Parathyroid adenoma (tissue), 2 donors: ENCODE results near the gene DOK1.

Experiments used
- H2AFZ ChIP-seq: fragments of 300-600 bp; sonication (generic); one replicate; pipeline ENCODE4 v1.7.0; 2017; ENCODE audit warnings: antibody characterized with exemption, mild to moderate bottlenecking
- H3K27ac ChIP-seq: fragments of 300-600 bp; sonication (generic); one replicate; pipeline ENCODE4 v1.7.0; 2017
- H3K27me3 ChIP-seq: fragments of 300-600 bp; sonication (generic); one replicate; pipeline ENCODE4 v1.7.0; 2017; ENCODE audit warnings: low read length; ENCODE audit not compliant: control insufficient read depth, insufficient read depth
- H3K36me3 ChIP-seq: fragments of 300-600 bp; sonication (generic); one replicate; pipeline ENCODE4 v1.7.0; 2017; ENCODE audit warnings: low read length; ENCODE audit not compliant: control insufficient read depth, insufficient read depth
- H3K4me1 ChIP-seq: fragments of 300-600 bp; sonication (generic); one replicate; pipeline ENCODE4 v1.7.0; 2017; ENCODE audit warnings: control low read depth
- H3K4me2 ChIP-seq: fragments of 300-600 bp; sonication (generic); one replicate; pipeline ENCODE4 v1.7.0; 2017; ENCODE audit warnings: low read length
- H3K4me3 ChIP-seq: fragments of 300-600 bp; sonication (generic); one replicate; pipeline ENCODE4 v1.7.0; 2017; ENCODE audit warnings: low read depth, low read length
- H3K79me2 ChIP-seq: fragments of 300-600 bp; sonication (generic); one replicate; pipeline ENCODE4 v1.7.0; 2017; ENCODE audit warnings: control low read depth
- H3K9ac ChIP-seq: fragments of 300-600 bp; sonication (generic); one replicate; pipeline ENCODE4 v1.7.0; 2017; ENCODE audit warnings: mild to moderate bottlenecking
- H3K9me3 ChIP-seq: fragments of 300-600 bp; sonication (generic); one replicate; pipeline ENCODE4 v1.7.0; 2017; ENCODE audit warnings: low read length; ENCODE audit not compliant: control insufficient read depth
- CTCF ChIP-seq: fragments of 300-600 bp; sonication (generic); IDR thresholded peaks from one replicate; pipeline ENCODE4 v1.7.0; 2017; ENCODE audit warnings: antibody characterized with exemption, mild to moderate bottlenecking
- donor health status: primary hyperparathyroidism.

DOK1 gene

GRCh38 chr2:74542978-74543377 lies 11.5 kb upstream of the DOK1 start:
- no peaks in the 10 kb centered on the region for H3K27me3 ChIP-seq
- H3K9me3 ChIP-seq = no peaks in the 10 kb centered on the region
- H3K27ac ChIP-seq = no peak overlapping the region
- H3K79me2 ChIP-seq = no peaks in the 10 kb centered on the region
- H3K4me1 ChIP-seq = no peaks in the 10 kb centered on the region
- H3K4me3 ChIP-seq = no peak overlapping the region
- no peak for TF ChIP-seq CTCF
- no peak overlapping the region for H3K9ac ChIP-seq
- H3K36me3 ChIP-seq = no peaks in the 10 kb centered on the region
- no peak overlapping the region for H2AFZ ChIP-seq
- H3K4me2 ChIP-seq = no peak overlapping the region

- Histone ChIP-seq H2AFZ (no peak overlapping the region), H3K9me3 (no peaks in the 10 kb centered on the region)
These were observed 9.9 kb upstream of the DOK1 start for GRCh38 chr2:74544634-74545033.

GRCh38 chr2:74546004-74546403 lies 8.5 kb upstream of the DOK1 start:
- Histone ChIP-seq H3K36me3 (no peaks in the 10 kb centered on the region), H3K79me2 (no peaks in the 10 kb centered on the region), H3K4me1 (peaks cover 10% of the 10 kb centered on the region), H3K9ac (no peak overlapping the region), H3K27ac (no peak overlapping the region), H2AFZ (no peak overlapping the region), H3K27me3 (no peaks in the 10 kb centered on the region), H3K4me2 (no peak overlapping the region), H3K9me3 (no peaks in the 10 kb centered on the region), H3K4me3 (no peak overlapping the region)
- TF ChIP-seq CTCF = no peak

More at GRCh38 chr2:74544634-74545033, 9.9 kb upstream of the DOK1 start:
- Histone ChIP-seq H3K27ac (no peak overlapping the region), H3K36me3 (no peaks in the 10 kb centered on the region), H3K79me2 (no peaks in the 10 kb centered on the region), H3K9ac (no peak overlapping the region), H3K27me3 (no peaks in the 10 kb centered on the region), H3K4me3 (no peak overlapping the region), H3K4me1 (peaks cover 4% of the 10 kb centered on the region), H3K4me2 (no peak overlapping the region)
- no peak for TF ChIP-seq CTCF

GRCh38 chr2:74548285-74548899 lies 6.1 kb upstream of the DOK1 start:
- H2AFZ ChIP-seq = peak overlapping the region; percentile 86
- no peak overlapping the region for H3K9ac ChIP-seq
- H3K27me3 ChIP-seq = no peaks in the 10 kb centered on the region
- TF ChIP-seq CTCF = no peak
- H3K4me3 ChIP-seq = peak overlapping the region; percentile 69
- peaks cover 10% of the 10 kb centered on the region for H3K4me1 ChIP-seq
- H3K36me3 ChIP-seq = no peaks in the 10 kb centered on the region
- no peaks in the 10 kb centered on the region for H3K79me2 ChIP-seq
- H3K9me3 ChIP-seq = no peaks in the 10 kb centered on the region
- peak overlapping the region; percentile 98 for H3K4me2 ChIP-seq
- peak overlapping the region; percentile 64 for H3K27ac ChIP-seq
